Measurements from ENCODE around the gene HOXC6. TPM values are rescaled to one million over a fixed set of nuclear protein-coding genes. Genes with fewer than 3 reads are reported as not detected.
A peak's percentile ranks its signal among the peaks of the same experiment; 100 is the strongest.

The HOXC6 gene
- total RNA-seq, 3 donors from 2014 or later: 3.3 to 4.1 (median 4.0) TPM

GRCh38 chr12:53997204-53998109, 30.8 kb upstream of the HOXC6 start:
- no peaks in the 10 kb centered on the region for H3K36me3 ChIP-seq
- TF ChIP-seq POLR2AphosphoS5 (IDR thresholded peaks at IDR 0.05): no peak
- no peak for TF ChIP-seq CTCF (IDR thresholded peaks at IDR 0.05)
- no peak for TF ChIP-seq POLR2A (IDR thresholded peaks at IDR 0.05)
- peaks cover 0 to 41% of the 10 kb centered on the region in 2 donors for H3K27me3 ChIP-seq
- DNase-seq (ENCODE audit: low spot score in 2 of 2): no peak
- H3K27ac ChIP-seq: peak overlapping the region; percentile 19 to 91
- no peaks in the 10 kb centered on the region for H3K9me3 ChIP-seq
- H3K4me3 ChIP-seq: peak overlapping the region; percentile 47 to 96 (median 71)
- H3K4me1 ChIP-seq: peaks cover 4 to 9% of the 10 kb centered on the region in 2 donors
- intact Hi-C loops (cut with DNase I; ENCODE audit: low total_unique reads): no loop called here

GRCh38 chr12:53998110-53998899, 29.9 kb upstream of the HOXC6 start:
- intact Hi-C loops (cut with DNase I; ENCODE audit: low total_unique reads): no loop called here
- Histone ChIP-seq H3K9me3 (no peaks in the 10 kb centered on the region), H3K4me3 (peak overlapping the region; percentile 47 to 96 (median 71)), H3K27me3 (peaks cover 0 to 33% of the 10 kb centered on the region in 2 donors), H3K4me1 (peaks cover 4 to 9% of the 10 kb centered on the region in 2 donors), H3K36me3 (no peaks in the 10 kb centered on the region), H3K27ac (peak overlapping the region; percentile 19 to 91)
- no peak for DNase-seq (ENCODE audit: low spot score in 2 of 2)
- no peak for TF ChIP-seq CTCF (IDR thresholded peaks at IDR 0.05)
- no peak for TF ChIP-seq POLR2A (IDR thresholded peaks at IDR 0.05)
- no peak for TF ChIP-seq POLR2AphosphoS5 (IDR thresholded peaks at IDR 0.05)

DNA sequence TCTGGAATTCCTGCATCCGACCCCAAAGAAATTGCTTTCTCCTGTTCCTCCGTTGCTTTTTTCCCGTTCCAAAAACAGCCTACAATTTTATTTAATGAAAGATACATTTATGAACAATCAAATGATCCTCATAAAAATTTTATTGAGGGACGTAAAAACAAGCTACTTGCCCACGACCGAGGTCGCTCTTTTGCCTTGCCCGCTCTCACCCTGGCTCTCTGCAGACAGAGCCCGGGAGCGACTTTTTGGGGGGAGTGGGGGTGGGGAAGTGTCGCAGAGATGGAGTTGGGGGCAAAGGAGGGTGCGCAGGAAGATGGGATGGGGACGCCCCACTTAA, 29.4 kb upstream of the HOXC6 start:
- Histone ChIP-seq H3K4me1 (peaks cover 4 to 9% of the 10 kb centered on the region in 2 donors), H3K36me3 (no peaks in the 10 kb centered on the region), H3K27ac (peak overlapping the region; percentile 94 to 95), H3K4me3 (peak overlapping the region; percentile 71 to 96 (median 82)), H3K27me3 (peaks cover 0 to 27% of the 10 kb centered on the region in 2 donors), H3K9me3 (no peaks in the 10 kb centered on the region)
- DNase-seq (ENCODE audit: low spot score in 2 of 2): no peak
- intact Hi-C loops (cut with DNase I; ENCODE audit: low total_unique reads): no loop called here
- no peak for TF ChIP-seq POLR2AphosphoS5 (IDR thresholded peaks at IDR 0.05)
- no peak for TF ChIP-seq CTCF (IDR thresholded peaks at IDR 0.05)
- no peak for TF ChIP-seq POLR2A (IDR thresholded peaks at IDR 0.05)

- peaks cover 0 to 23% of the 10 kb centered on the region in 2 donors for H3K27me3 ChIP-seq
- no peaks in the 10 kb centered on the region for H3K9me3 ChIP-seq
- TF ChIP-seq POLR2A (IDR thresholded peaks at IDR 0.05) (no peak), POLR2AphosphoS5 (IDR thresholded peaks at IDR 0.05) (no peak), CTCF (IDR thresholded peaks at IDR 0.05) (no peak)
- peaks cover 0 to 1% of the 10 kb centered on the region in 2 donors for H3K4me1 ChIP-seq
- peak; percentile 64 to 81 for DNase-seq (ENCODE audit: low spot score in 2 of 2)
- no peaks in the 10 kb centered on the region for H3K36me3 ChIP-seq
- peak overlapping the region; percentile 94 to 95 for H3K27ac ChIP-seq
- H3K4me3 ChIP-seq: peak overlapping the region; percentile 71 to 96 (median 82)
- intact Hi-C loops (cut with DNase I; ENCODE audit: low total_unique reads): loop anchor here (10.0 kb wide), 2 partner anchors 205 to 1965 kb away; partner anchors contain the start of genes CDK2 and PMEL
Observed at GRCh38 chr12:53999559-54000115, 28.6 kb upstream of the HOXC6 start.
